GM18873 (cell line): ENCODE results near the gene SSTR3.
"Not testable (repeated sequence)": the region's sequence is repeated elsewhere in the genome, so short reads cannot be mapped to it uniquely, and the experiment has no call there.

ENCODE experiments used
- ATAC-seq: cut with Tn5 transposase; IDR thresholded peaks from one replicate; pipeline ENCODE4 v1.9.1; 2021; ENCODE audit warnings: mild to moderate bottlenecking, moderate library complexity, moderate number of reproducible peaks; ENCODE audit not compliant: unreplicated experiment, low FRiP score

The SSTR3 gene

GRCh38 chr22:37243402-37244113 lies 31.3 kb upstream of the SSTR3 start:
- peak; percentile 10 for ATAC-seq

GRCh38 chr22:37242395-37242918 lies 30.2 kb upstream of the SSTR3 start:
- ATAC-seq, result peak; percentile 46

DNA sequence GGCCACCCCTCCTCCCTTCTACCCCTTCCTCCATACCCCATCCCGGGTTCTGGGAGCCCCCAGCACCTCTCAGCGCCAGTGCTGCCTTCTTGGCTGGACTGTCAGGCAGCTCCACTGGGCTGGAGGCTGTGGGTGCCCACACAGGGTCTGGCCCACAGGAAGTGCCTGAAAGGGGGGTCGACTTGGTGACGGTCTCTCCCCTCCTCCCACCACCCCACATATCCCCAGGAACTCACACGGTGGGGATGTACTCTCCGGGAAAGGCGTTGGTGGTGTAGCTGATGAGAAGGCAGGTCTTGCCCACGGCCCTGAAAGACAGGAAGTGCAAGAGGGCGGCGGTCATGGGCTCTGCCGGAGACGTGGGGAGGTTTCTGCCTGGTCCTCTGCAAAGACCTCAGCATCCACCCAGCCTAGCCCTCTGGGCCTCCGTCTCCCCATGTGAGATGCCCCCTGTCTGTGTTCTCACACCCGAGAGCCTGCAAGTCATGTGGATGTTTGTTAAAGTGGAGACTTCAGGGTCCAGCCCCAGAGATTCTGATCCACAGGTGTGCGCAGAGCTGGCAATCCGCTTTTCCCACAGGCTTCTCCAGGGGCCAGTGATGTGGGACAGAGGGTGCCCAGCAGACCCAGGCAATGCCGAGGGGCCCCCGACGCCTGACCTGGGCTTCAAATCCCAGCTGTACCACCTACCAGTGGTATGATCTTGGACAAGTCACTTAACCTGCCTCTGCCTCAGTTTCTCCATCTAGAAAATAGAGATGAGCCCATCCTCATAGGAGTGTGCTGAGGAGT lies 29.3 kb upstream of the SSTR3 start:
- ATAC-seq, result no peak

GRCh38 chr22:37240941-37241320 lies 28.7 kb upstream of the SSTR3 start:
- no peak for ATAC-seq

DNA sequence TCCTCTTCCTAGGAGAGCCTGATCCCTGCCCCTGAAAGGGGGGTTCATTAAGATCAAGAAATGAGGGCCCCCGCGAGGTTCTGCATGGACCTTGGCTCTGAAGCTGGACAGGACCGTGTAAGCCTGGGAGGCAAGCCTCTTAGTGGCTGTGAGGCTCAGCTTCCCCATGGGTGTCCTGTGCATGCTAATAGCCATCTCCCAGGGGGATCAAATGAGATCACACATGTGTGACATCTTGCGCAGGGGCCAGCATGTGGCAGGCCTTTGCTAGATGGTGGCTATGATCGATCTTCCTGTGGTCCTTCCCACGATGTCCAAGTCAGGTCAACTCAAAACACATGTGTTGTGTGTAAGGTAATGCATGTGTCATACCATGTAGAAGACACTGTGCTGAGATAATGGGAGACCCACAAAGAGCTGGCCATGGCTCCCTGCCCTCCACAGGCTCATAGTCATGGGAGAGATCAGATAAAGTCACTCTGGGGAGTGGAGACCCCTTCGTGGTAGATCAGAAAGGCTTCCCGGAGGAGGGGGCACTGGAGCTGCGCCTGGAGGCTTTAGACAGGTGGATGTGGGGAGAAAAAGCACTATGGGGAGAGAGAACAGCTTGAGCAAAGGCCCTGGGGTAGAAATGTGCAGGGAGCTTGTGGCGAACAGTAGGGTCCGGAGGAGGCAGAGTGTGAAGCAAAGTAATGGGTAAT lies 28.1 kb upstream of the SSTR3 start:
- no peak for ATAC-seq

DNA sequence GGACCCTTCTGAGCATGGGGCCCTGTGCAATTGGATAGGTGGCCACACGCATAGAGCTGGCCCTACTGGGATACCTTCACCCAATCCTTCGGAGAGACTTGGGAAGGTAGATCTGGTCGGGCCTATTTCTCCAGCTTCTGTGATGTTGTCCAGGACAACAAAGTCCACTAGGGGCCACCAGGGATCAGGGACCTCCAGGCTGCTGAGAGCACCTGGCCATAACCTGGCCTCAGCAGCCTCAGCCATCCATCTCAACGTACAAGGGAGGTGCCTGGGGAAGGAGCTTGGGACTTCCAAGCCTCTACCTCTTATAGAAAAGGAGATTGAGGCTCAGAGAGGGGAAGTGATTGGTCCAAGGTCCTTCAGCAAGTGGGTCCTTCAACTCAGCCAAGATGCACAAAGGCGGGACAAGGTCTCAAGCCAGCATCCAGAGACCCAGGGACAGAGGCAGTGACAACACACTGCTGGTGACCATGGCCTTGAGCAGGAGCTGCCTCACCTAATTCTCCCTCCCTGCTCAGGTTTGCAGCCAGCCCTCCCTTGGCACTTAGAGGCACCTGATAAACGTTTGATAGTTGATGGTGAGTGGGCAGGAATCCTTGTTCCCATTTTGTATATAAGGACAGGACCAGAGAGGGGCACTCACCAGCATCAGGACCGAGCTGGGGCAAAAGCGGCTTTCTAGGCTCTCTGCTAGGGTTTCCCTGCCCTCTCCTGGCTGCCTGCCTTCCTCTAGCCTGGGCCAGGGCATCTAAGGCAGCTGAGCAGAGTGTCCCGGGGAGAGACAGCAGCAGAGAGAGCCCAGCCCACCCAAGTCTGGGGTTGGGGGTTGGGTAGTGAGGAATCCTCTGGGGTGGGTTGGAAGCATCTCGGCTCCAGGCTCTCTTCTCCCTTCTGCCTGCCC lies 27.3 kb upstream of the SSTR3 start:
- no peak for ATAC-seq

- no peak for ATAC-seq
Measured at GRCh38 chr22:37237371-37238268, 25.3 kb upstream of the SSTR3 start.

DNA sequence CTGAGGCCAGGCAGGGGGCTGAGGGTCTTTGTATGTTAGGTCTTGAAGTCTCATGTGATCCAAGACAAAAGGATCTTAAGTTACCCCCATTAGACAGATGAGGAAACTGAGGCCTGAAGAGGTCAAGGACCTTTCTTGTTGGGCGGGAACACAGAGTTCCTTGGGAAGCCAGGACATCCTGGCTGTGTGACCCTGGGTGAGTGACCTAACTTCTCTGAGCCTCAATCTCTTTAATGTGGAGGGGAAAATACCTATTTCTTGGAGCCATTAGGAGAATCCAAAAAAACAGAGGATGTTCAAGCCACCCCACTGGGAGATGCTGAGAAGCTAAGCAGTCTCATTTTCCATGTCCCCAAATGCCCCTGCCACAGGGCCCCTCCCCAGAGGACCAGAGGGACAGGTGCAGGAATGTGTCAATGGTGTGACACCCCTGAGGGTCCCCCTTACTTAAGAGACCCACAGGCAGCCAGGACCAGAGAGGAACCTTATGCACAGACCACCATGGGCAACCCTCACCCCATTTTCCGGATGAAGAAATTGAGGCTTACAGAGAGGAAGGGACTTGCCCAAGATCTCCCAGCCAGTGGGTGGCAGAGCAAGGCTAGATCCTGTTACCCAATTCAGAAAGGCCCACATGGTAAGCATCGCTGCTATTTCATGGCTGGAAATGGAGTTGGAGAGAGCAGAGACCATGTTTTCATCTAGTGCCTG lies 23.8 kb upstream of the SSTR3 start:
- no peak for ATAC-seq

DNA sequence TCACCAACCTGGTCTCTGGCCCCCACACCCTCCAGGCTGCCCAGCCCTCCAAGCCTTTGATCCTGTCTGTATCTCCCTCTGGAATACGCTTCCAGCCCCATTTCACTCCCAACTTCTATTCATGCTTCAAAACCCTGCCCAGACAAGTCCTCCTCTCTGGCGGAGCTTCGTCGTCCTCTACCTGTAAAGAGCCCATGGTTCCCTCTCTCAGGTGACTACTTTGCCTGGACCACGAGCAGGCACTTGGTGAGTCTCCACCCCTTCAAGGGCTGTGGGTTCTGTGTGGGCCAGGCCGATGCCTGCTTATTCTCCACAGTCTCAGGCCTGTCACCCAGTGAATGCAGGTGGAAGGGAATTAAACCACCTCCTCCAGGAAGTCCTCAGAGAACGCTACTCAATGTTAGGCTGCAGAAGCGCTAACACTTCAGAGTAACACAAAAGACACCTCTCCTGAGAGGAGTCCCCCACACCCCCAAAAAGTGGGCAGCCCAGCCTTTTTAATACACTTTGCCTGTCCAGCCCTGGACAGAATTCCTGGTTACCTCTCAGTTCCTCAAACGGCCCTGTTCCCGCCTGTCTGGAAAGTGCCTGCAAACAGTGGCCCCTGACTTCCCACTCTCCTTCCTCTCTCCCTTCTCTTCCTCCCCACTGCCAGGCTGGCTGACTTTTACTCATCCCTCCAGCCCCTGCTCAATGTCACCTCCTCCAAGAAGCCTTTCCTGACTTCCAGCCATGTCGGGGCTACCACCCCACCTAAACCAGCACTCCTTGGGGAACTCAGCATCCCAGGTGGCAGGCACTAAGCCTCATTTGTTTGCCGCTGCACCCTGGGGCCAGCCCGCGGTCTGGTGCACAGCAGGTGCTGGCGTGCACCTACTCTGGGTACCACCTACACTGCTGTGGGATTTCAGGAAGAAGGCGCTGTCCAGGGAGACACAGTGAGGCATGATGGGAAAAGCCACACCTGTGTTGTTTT lies 22.7 kb upstream of the SSTR3 start:
- no peak for ATAC-seq

- ATAC-seq, result no peak
Measured at GRCh38 chr22:37233751-37234631, 21.7 kb upstream of the SSTR3 start.

GRCh38 chr22:37233371-37233750 lies 21.1 kb upstream of the SSTR3 start:
- ATAC-seq, result not testable (repeated sequence)

DNA sequence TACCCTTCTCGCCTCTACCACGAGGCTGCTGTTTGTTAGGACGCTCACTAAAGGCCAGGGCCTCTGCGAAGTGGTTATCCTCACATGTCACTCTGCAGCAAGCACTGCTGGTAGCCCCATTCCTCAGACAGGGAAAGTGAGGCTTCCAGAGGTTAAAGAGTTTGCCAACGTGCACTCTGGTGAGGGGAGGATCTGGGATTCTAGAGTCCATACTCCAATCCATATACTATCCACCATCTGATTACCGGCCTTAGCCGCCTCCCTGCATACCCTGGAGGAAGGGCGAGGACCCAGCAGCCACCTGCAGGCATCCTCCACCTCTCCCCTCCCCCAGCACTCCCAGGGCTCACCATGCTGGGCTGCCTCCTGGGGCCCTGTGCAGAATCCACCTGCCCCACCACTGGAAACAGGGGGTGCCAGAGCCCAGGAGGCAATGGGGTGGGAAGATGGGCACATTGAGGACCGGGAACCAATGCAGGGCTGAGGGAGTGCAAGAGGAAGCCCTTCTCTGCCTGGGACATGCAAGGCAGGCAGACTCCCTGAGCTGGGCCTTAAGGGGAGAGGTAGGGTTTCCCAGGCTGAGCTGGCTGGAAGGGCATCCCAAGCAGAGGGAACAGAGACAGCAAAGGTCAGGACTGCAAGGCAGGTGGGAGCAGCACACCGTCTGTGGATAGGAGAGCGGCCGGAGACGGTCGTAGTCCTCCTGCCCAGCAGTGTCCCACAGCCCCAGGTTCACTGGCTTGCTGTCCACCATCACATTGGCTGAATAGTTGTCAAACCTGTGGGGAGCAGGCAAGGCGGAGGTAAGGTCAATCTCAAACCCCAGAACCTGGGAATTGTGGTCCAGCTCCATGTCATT lies 20.1 kb upstream of the SSTR3 start:
- no peak for ATAC-seq

- no peak for ATAC-seq
Measured at GRCh38 chr22:37231406-37232139, 19.3 kb upstream of the SSTR3 start.

GRCh38 chr22:37230673-37231405 lies 18.6 kb upstream of the SSTR3 start:
- ATAC-seq, result no peak
